PC-9 (cell line): ENCODE results near the gene BNIP2.

ENCODE experiments used
- EZH2 ChIP-seq: fragments of 200-600 bp; sonication (generic); IDR thresholded peaks from 2 replicates; pipeline ENCODE4 v1.8.0; 2017; ENCODE audit warnings: antibody characterized with exemption, low read depth
- TF ChIP-seq, protein P1 (sequence below): fragments of 200-600 bp; sonication (generic); conservative IDR thresholded peaks from 2 replicates; pipeline ENCODE4 v1.6.1; 2017; ENCODE audit warnings: mixed run types, antibody characterized with exemption, mild to moderate bottlenecking, moderate library complexity

DNA sequence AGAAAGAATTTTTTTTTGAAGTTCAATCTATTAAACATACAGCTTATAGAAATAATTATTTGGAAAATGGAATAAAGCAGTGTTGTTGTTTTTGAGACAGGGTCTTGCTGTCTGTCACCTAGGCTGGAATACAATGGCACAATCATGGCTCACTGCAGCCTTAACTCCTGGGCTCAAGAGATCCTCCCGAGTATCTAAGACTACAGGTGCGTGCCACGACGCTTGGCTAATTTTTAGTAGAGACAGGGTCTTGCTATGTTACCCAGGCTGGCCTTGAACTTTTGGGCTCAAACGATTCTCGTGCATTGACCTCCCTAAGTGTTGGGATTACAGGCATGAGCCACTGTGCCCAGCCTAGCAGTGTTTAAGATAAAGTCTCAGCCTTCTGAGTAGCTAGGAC is 8.8 kb downstream of the BNIP2 start:
- TF ChIP-seq, protein P1, sequence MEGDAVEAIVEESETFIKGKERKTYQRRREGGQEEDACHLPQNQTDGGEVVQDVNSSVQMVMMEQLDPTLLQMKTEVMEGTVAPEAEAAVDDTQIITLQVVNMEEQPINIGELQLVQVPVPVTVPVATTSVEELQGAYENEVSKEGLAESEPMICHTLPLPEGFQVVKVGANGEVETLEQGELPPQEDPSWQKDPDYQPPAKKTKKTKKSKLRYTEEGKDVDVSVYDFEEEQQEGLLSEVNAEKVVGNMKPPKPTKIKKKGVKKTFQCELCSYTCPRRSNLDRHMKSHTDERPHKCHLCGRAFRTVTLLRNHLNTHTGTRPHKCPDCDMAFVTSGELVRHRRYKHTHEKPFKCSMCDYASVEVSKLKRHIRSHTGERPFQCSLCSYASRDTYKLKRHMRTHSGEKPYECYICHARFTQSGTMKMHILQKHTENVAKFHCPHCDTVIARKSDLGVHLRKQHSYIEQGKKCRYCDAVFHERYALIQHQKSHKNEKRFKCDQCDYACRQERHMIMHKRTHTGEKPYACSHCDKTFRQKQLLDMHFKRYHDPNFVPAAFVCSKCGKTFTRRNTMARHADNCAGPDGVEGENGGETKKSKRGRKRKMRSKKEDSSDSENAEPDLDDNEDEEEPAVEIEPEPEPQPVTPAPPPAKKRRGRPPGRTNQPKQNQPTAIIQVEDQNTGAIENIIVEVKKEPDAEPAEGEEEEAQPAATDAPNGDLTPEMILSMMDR: no peak
- TF ChIP-seq EZH2: no peak
